ENCODE results near the gene FBH1. TPM values are rescaled to one million over a fixed set of nuclear protein-coding genes. Genes with fewer than 3 reads are reported as not detected.
"Not testable (repeated sequence)": the region's sequence is repeated elsewhere in the genome, so short reads cannot be mapped to it uniquely, and the experiment has no call there.

FBH1 gene
- total and polyA plus RNA-seq, 10 of the 15 experiments (the other 5 are each of a cell fraction or from before 2014, with no cell fraction given), result 6.1 to 67.6 (median 47.2) TPM

GRCh38 chr10:5960070-5960972, 70.3 kb downstream of the FBH1 start (continued):
- no peak for TF ChIP-seq CEBPZ (IDR thresholded peaks at IDR 0.05; ENCODE audit: low read depth, low read length)
- no peak for TF ChIP-seq ZNF207 (IDR thresholded peaks at IDR 0.05; ENCODE audit: borderline replicate concordance)
- TF ChIP-seq BCL3 (IDR thresholded peaks at IDR 0.05; ENCODE audit: borderline replicate concordance, insufficient read depth, low read depth, low read length, poor library complexity, severe bottlenecking), result no peak
- no peak for TF ChIP-seq IKZF1 (conservative IDR thresholded peaks at IDR 0.05)
- no peak for TF ChIP-seq ZBTB4 (CRISPR knock-in tag; IDR thresholded peaks at IDR 0.05)

GRCh38 chr10:5960973-5961275, 70.9 kb downstream of the FBH1 start:
- H3K4me2 ChIP-seq (ENCODE audit: control insufficient read depth, insufficient read depth); H3K27ac ChIP-seq (ENCODE audit: control insufficient read depth, insufficient read depth); H4K20me1 ChIP-seq (ENCODE audit: control insufficient read depth, insufficient read depth); POLR2A ChIA-PET; H3K4me3 ChIP-seq; H3K9me3 ChIP-seq (replicated peaks; ENCODE audit: control insufficient read depth, insufficient read depth, low read length); H3K9ac ChIP-seq (ENCODE audit: control insufficient read depth, insufficient read depth, low read length); ATAC-seq; in situ Hi-C loops (cut with MboI); RAD21 ChIA-PET (ENCODE audit: unreplicated experiment); H3K4me1 ChIP-seq (ENCODE audit: control insufficient read depth, insufficient read depth, low read length); H3K27me3 ChIP-seq (replicated peaks in 1 of 2; ENCODE audit: control insufficient read depth in 2 of 2, insufficient read depth in 2 of 2, low read length in 1 of 2); H3K79me2 ChIP-seq (ENCODE audit: control insufficient read depth, insufficient read depth, low read length); DNase-seq (ENCODE audit: low read depth, low spot score); BruUV-seq (replicated peaks); FAIRE-seq; H2AFZ ChIP-seq (ENCODE audit: control insufficient read depth, low read depth, low read length); intact Hi-C loops (cut with micrococcal nuclease; ENCODE audit: unreplicated experiment): not testable (repeated sequence)
- H3K36me3 ChIP-seq (ENCODE audit: control insufficient read depth in 2 of 2, insufficient read depth in 2 of 2, low read length in 1 of 2), result peaks cover 9 to 12% of the 10 kb centered on the region in 2 experiments
- ChIA-PET CTCF (interaction anchor here (1.2 to 1.4 kb wide), 2 partner anchors 16 to 126 kb away, joined by 3 to 4 read pairs; no protein-coding TSS in a partner anchor), SMC1A (ENCODE audit: uncharacterized antibody, unreplicated experiment) (interaction anchor here (0.9 to 1.7 kb wide), 3 partner anchors 9 to 16 kb away, joined by 4 to 6 read pairs (median 5); no protein-coding TSS in a partner anchor)
- 96% methylated on average over 10 of the region's 10 CpGs for WGBS (ENCODE audit: insufficient coverage, insufficient replicate concordance, low lambda C conversion rate, missing lambda C conversion rate)

Measured in GM12878 (cell line).